Liver (tissue), 9 donors: Measurements from ENCODE around the gene SUGP2. TPM values are rescaled to one million over a fixed set of nuclear protein-coding genes. Genes with fewer than 3 reads are reported as not detected.

Experiments used
- DNase-seq: peaks from one replicate; pipeline ENCODE4 v3.0.0-alpha.2; 2017; ENCODE audit warnings: low spot score
- H3K27ac ChIP-seq, 2 donors: one replicate each; pipeline ENCODE4 v1.7.0; 2013; ENCODE audit warnings: inconsistent platforms in 2 of 2, low read length in 2 of 2, control low read depth in 1 of 2, low read depth in 1 of 2, mild to moderate bottlenecking in 1 of 2
- H3K27me3 ChIP-seq, 4 donors: one replicate each; pipeline versions ENCODE4 v1.6.1 to v1.7.0; 2013; ENCODE audit warnings: low read length in 3 of 4, inconsistent platforms in 1 of 4, mild to moderate bottlenecking in 1 of 4, moderate library complexity in 1 of 4; ENCODE audit not compliant: control insufficient read depth in 4 of 4, insufficient read depth in 4 of 4
- H3K36me3 ChIP-seq, 4 donors: one replicate each; pipeline versions ENCODE4 v1.6.1 to v1.7.0; 2013; ENCODE audit warnings: low read length in 3 of 4, mild to moderate bottlenecking in 3 of 4, low read depth in 1 of 4, moderate library complexity in 1 of 4; ENCODE audit not compliant: control insufficient read depth in 4 of 4, insufficient read depth in 3 of 4
- H3K4me1 ChIP-seq, 4 donors: one replicate each; pipeline versions ENCODE4 v1.6.1 to v1.7.0; 2013; ENCODE audit warnings: low read length in 3 of 4, mild to moderate bottlenecking in 3 of 4, moderate library complexity in 1 of 4; ENCODE audit not compliant: control insufficient read depth in 4 of 4, insufficient read depth in 4 of 4
- H3K4me3 ChIP-seq, 3 donors: one replicate each; pipeline versions ENCODE4 v1.6.1 to v1.7.0; 2013; ENCODE audit warnings: low read length in 3 of 3, control low read depth in 1 of 3, low read depth in 1 of 3, mild to moderate bottlenecking in 1 of 3
- H3K9ac ChIP-seq, 2 donors: one replicate each; pipeline ENCODE4 v1.7.0; 2013; ENCODE audit warnings: low read length in 2 of 2, mild to moderate bottlenecking in 2 of 2, moderate library complexity in 2 of 2, control low read depth in 1 of 2, low read depth in 1 of 2
- H3K9me3 ChIP-seq, 4 donors: one replicate each; pipeline versions ENCODE4 v1.6.1 to v1.7.0; 2013; ENCODE audit warnings: low read length in 3 of 4; ENCODE audit not compliant: control insufficient read depth in 4 of 4
- EGR1 ChIP-seq, 2 donors: IDR thresholded peaks; 2 replicates each; pipeline ENCODE4 v1.6.1; 2016 to 2018; ENCODE audit warnings: antibody characterized with exemption in 2 of 2, low read depth in 2 of 2
- FOXA1 ChIP-seq: IDR thresholded peaks from 2 replicates; pipeline ENCODE4 v1.6.1; 2016; ENCODE audit warnings: antibody characterized with exemption
- FOXA2 ChIP-seq: IDR thresholded peaks from 2 replicates; pipeline ENCODE4 v1.6.1; 2016; ENCODE audit warnings: antibody characterized with exemption
- GABPA ChIP-seq, 2 donors: IDR thresholded peaks in 1 of 2; conservative IDR thresholded peaks in 1 of 2; 2 replicates each; pipeline ENCODE4 v1.6.1; 2016; ENCODE audit warnings: antibody characterized with exemption in 2 of 2, mild to moderate bottlenecking in 1 of 2, moderate library complexity in 1 of 2
- HNF4A ChIP-seq, 2 donors: conservative IDR thresholded peaks; 2 replicates each; pipeline ENCODE4 v1.6.1; 2016; ENCODE audit warnings: antibody characterized with exemption in 2 of 2, mild to moderate bottlenecking in 2 of 2
- HNF4G ChIP-seq: IDR thresholded peaks from 2 replicates; pipeline ENCODE4 v1.6.1; 2016; ENCODE audit warnings: antibody characterized with exemption
- JUND ChIP-seq, 2 donors: IDR thresholded peaks; 2 replicates each; pipeline ENCODE4 v1.6.1; 2016; ENCODE audit warnings: antibody characterized with exemption in 2 of 2
- NR2F2 ChIP-seq: IDR thresholded peaks from 2 replicates; pipeline ENCODE4 v1.6.1; 2016; ENCODE audit warnings: antibody characterized with exemption
- RAD21 ChIP-seq, 2 donors: IDR thresholded peaks; 2 replicates each; pipeline ENCODE4 v1.6.1; 2016; ENCODE audit warnings: antibody characterized with exemption in 2 of 2, mild to moderate bottlenecking in 2 of 2
- RXRA ChIP-seq, 2 donors: IDR thresholded peaks; 2 replicates each; pipeline ENCODE4 v1.6.1; 2017 to 2018; ENCODE audit warnings: antibody characterized with exemption in 2 of 2, mild to moderate bottlenecking in 1 of 2
- SP1 ChIP-seq: IDR thresholded peaks from 2 replicates; pipeline ENCODE4 v1.6.1; 2018; ENCODE audit warnings: antibody characterized with exemption, mild to moderate bottlenecking
- TAF1 ChIP-seq: conservative IDR thresholded peaks from 2 replicates; pipeline ENCODE4 v1.6.1; 2016; ENCODE audit warnings: antibody characterized with exemption, mild to moderate bottlenecking
- YY1 ChIP-seq: IDR thresholded peaks from 2 replicates; pipeline ENCODE4 v1.6.1; 2016; ENCODE audit warnings: antibody characterized with exemption, mild to moderate bottlenecking
- WGBS: extraction: QIAGEN DNeasy Blood & Tissue Kit; methylation state at CpG from one replicate; pipeline ENCODE4 v1.1.7; 2013; 5-methylcytosine and 5-hydroxymethylcytosine counted together
- polyA plus RNA-seq, 2 donors: library from polyadenylated mRNA; stranded (reverse) in 1 of 2; unstranded in 1 of 2; fragments of 200-250 nt in 1 of 2; fragments of >200 nt in 1 of 2; fragmentation: Nextera tagmentation in 1 of 2; extraction: Ambion mirVana in 1 of 2; gene quantifications; one replicate each; pipeline versions ENCODE4 v1.2.1 to v1.2.3, GENCODE V29; 2013 to 2015
- total RNA-seq, 2 donors: library from RNA; depleted of rRNA; stranded (reverse); fragments of >200 nt; gene quantifications; one replicate each; pipeline ENCODE4 v1.2.3, GENCODE V29; 2014
- TF ChIP-seq, protein P1 (sequence below): IDR thresholded peaks from 2 replicates; pipeline ENCODE4 v1.6.1; 2016; ENCODE audit warnings: antibody characterized with exemption
- TF ChIP-seq, protein P2 (sequence below): IDR thresholded peaks from 2 replicates; pipeline ENCODE4 v1.6.1; 2016; ENCODE audit warnings: antibody characterized with exemption
- TF ChIP-seq, protein P3 (sequence below): fragments of 150-350 bp; IDR thresholded peaks from 2 replicates; pipeline ENCODE4 v1.5.1; 2017; ENCODE audit warnings: improper control_type of control experiment, low read depth, low read length; ENCODE audit not compliant: missing input control
- TF ChIP-seq, protein P4 (sequence below): IDR thresholded peaks from 2 replicates; pipeline ENCODE4 v1.6.1; 2016; ENCODE audit warnings: antibody characterized with exemption
- donor health status: healthy.
- donor health status: healthy.
- donor health status: healthy.
- donor health status: healthy.
- donor health status: healthy.

SUGP2 gene
- total and polyA plus RNA-seq, 4 donors: 9.6 to 29.0 (median 19.2) TPM

DNA sequence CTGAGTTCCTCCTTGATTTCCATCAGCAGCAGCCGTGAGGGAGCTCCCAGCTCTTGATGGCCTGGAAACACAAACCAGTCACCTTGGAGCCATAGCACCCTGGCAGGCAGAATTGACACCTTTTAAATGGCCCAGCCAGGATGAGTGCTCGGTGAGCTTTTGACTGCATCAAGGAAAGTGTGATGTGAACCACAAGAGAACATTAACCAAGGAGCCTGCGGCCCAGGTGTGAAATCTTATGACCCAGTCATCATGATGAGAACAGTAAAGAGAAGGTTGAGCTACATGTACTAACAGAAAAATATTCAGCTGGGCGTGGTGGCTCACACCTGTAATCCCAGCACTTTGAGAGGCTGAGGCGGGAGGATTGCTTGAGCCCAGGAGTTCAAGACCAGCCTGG lies 22.8 kb downstream of the SUGP2 start:
- WGBS: 93% methylated on average over 5 of the region's 5 CpGs
- H3K9me3 ChIP-seq: no peaks in the 10 kb centered on the region
- H3K9ac ChIP-seq: no peak overlapping the region
- TF ChIP-seq RXRA (IDR thresholded peaks at IDR 0.05) (no peak), FOXA2 (no peak), TAF1 (no peak)
- no peak overlapping the region for H3K27ac ChIP-seq
- peaks cover 19 to 59% (median 45%) of the 10 kb centered on the region in 4 donors for H3K36me3 ChIP-seq
- no peak for DNase-seq
- H3K4me1 ChIP-seq: no peaks in the 10 kb centered on the region
- H3K4me3 ChIP-seq: no peak overlapping the region
- no peaks in the 10 kb centered on the region for H3K27me3 ChIP-seq

DNA sequence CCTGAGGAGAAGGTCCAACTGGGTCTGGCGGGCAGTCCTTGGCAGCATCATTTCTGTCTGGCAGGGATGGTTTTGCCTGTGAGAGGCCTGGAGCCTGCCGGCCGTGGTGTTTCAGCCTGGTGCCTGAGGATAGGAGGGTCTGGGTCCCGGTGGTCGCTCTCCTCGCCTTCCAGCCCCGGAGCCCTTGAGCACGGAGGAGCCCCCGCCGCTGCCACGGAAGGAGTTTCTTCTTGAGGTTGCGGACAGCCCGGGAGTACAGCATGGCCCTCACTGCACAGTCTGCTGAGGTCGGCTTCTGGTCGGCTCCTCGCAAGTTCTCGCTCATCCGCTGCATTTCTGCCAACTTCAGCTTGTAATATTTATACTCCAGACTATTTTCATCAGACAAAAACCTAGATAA lies 23.4 kb downstream of the SUGP2 start:
- TF ChIP-seq EGR1 (IDR thresholded peaks at IDR 0.05; ENCODE audit: low read depth in 2 of 2): no peak
- TF ChIP-seq, protein P1, sequence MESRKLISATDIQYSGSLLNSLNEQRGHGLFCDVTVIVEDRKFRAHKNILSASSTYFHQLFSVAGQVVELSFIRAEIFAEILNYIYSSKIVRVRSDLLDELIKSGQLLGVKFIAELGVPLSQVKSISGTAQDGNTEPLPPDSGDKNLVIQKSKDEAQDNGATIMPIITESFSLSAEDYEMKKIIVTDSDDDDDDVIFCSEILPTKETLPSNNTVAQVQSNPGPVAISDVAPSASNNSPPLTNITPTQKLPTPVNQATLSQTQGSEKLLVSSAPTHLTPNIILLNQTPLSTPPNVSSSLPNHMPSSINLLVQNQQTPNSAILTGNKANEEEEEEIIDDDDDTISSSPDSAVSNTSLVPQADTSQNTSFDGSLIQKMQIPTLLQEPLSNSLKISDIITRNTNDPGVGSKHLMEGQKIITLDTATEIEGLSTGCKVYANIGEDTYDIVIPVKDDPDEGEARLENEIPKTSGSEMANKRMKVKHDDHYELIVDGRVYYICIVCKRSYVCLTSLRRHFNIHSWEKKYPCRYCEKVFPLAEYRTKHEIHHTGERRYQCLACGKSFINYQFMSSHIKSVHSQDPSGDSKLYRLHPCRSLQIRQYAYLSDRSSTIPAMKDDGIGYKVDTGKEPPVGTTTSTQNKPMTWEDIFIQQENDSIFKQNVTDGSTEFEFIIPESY: no peak
- no peak for TF ChIP-seq FOXA1
- TF ChIP-seq HNF4A (conservative IDR thresholded peaks at IDR 0.05): no peak
- TF ChIP-seq SP1: no peak
- no peak for TF ChIP-seq TAF1
- TF ChIP-seq, protein P2, sequence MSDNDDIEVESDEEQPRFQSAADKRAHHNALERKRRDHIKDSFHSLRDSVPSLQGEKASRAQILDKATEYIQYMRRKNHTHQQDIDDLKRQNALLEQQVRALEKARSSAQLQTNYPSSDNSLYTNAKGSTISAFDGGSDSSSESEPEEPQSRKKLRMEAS: no peak
- TF ChIP-seq YY1: no peak
- no peak for TF ChIP-seq RXRA (IDR thresholded peaks at IDR 0.05)
- TF ChIP-seq, protein P3, sequence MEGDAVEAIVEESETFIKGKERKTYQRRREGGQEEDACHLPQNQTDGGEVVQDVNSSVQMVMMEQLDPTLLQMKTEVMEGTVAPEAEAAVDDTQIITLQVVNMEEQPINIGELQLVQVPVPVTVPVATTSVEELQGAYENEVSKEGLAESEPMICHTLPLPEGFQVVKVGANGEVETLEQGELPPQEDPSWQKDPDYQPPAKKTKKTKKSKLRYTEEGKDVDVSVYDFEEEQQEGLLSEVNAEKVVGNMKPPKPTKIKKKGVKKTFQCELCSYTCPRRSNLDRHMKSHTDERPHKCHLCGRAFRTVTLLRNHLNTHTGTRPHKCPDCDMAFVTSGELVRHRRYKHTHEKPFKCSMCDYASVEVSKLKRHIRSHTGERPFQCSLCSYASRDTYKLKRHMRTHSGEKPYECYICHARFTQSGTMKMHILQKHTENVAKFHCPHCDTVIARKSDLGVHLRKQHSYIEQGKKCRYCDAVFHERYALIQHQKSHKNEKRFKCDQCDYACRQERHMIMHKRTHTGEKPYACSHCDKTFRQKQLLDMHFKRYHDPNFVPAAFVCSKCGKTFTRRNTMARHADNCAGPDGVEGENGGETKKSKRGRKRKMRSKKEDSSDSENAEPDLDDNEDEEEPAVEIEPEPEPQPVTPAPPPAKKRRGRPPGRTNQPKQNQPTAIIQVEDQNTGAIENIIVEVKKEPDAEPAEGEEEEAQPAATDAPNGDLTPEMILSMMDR: no peak
- TF ChIP-seq, protein P4, sequence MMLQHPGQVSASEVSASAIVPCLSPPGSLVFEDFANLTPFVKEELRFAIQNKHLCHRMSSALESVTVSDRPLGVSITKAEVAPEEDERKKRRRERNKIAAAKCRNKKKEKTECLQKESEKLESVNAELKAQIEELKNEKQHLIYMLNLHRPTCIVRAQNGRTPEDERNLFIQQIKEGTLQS: no peak
- Histone ChIP-seq H3K4me3 (no peak overlapping the region), H3K27ac (no peak overlapping the region), H3K27me3 (no peaks in the 10 kb centered on the region), H3K4me1 (no peaks in the 10 kb centered on the region), H3K36me3 (peaks cover 19 to 59% (median 44%) of the 10 kb centered on the region in 4 donors), H3K9ac (no peak overlapping the region), H3K9me3 (no peaks in the 10 kb centered on the region)
- DNase-seq: no peak
- 97% methylated on average over 18 of the region's 18 CpGs for WGBS

DNA sequence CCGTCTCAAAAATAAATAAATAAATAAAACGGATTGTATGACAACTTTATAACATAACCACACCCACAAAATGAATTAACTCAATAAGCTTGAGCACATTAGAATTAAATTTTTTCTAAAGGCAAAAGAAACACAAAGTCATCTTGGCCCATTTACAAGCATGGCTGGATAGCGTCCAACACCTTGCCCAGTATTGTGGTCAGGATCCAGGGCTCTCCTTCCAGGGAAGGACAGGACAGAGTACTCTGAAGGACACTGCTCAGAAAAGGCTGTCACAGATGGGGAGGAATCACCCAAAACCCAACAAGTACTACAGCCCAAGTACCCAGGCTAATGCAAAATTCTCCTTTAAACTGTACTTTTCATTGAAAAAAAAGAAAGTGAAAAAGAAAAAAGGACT lies 27.1 kb downstream of the SUGP2 start:
- TF ChIP-seq RAD21 (IDR thresholded peaks at IDR 0.05): no peak
- no peak for TF ChIP-seq FOXA1
- TF ChIP-seq EGR1 (IDR thresholded peaks at IDR 0.05; ENCODE audit: low read depth in 2 of 2): no peak
- TF ChIP-seq RXRA (IDR thresholded peaks at IDR 0.05): no peak
- TF ChIP-seq, protein P1: no peak
- no peak for TF ChIP-seq HNF4G
- no peak for TF ChIP-seq GABPA (IDR thresholded peaks at IDR 0.05 in 1 of 2, conservative IDR thresholded peaks at IDR 0.05 in 1 of 2)
- TF ChIP-seq JUND (IDR thresholded peaks at IDR 0.05): no peak
- TF ChIP-seq YY1: no peak
- TF ChIP-seq NR2F2: no peak
- TF ChIP-seq, protein P4: no peak
- TF ChIP-seq HNF4A (conservative IDR thresholded peaks at IDR 0.05): no peak
- TF ChIP-seq, protein P2: no peak
- Histone ChIP-seq H3K27ac (no peak overlapping the region), H3K9me3 (no peaks in the 10 kb centered on the region), H3K36me3 (peaks cover 19 to 61% (median 50%) of the 10 kb centered on the region in 4 donors), H3K27me3 (no peaks in the 10 kb centered on the region), H3K4me1 (no peaks in the 10 kb centered on the region), H3K9ac (no peak overlapping the region), H3K4me3 (no peak overlapping the region)
- DNase-seq: no peak
- WGBS: 91% methylated on average over 3 of the region's 3 CpGs
